ENCODE results near the gene TUT7.

GRCh38 chr9:86257391-86257790 lies 96.8 kb downstream of the TUT7 start:
- TF ChIP-seq EZH2phosphoT487 (IDR thresholded peaks at IDR 0.05; ENCODE audit: low read depth): no peak
- no peak for TF ChIP-seq CTCF (IDR thresholded peaks at IDR 0.05; ENCODE audit: low read depth, low read length)

Data from OCI-LY3 (cell line).